Stomach (tissue), 4 donors: ENCODE measurements around the gene PWWP2B.

Source experiments
- EP300 ChIP-seq: sonication (generic); formaldehyde crosslinking; IDR thresholded peaks from one replicate; pipeline ENCODE4 v1.6.1; 2017; ENCODE audit warnings: antibody characterized with exemption
- TF ChIP-seq, protein P1 (sequence below), 7 experiments: fragments of 450-650 bp in 4 of 7; fragments of 200-600 bp in 3 of 7; sonication (generic) in 3 of 7; IDR thresholded peaks; one replicate each; pipeline ENCODE4 v1.5.1; 2016 to 2019; ENCODE audit warnings: antibody characterized with exemption in 7 of 7, control low read depth in 2 of 7, mild to moderate bottlenecking in 1 of 7

DNA sequence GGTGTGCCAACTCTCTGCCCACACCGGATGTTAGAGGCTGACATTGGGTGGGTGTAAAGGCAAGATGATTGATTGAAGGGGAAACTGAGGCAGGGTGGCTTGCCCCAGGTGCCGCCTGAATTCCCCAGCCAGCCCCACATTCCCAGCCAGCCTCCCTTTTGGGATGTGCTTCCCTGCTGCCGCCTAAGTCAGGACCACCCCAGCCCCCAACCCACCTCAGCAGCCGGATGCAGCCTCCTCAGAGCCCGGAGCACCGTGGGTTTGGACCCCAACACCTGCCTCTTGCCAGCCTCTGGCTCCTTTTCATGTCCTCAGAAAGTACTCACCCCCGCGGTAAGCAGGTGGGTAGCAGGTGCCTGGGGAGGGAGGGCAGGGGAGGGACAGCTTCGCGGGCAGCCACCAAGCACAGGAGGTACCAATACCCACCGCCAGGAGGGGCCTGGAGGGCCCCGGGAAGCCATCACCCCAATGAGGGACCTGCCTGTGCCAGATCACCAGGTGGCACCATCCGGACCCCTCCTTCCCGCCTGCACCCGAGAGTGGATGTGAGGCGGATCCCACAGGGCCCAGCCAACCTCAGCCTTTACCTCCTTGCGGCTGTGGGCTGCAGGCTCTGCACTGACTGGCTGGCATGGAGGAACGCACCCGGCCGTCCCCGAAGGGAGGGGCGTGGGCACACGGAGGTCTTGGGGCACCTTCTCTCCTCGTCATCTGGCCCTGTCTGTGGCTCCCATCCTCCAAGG is 60.5 kb downstream of the PWWP2B start:
- TF ChIP-seq, protein P1, sequence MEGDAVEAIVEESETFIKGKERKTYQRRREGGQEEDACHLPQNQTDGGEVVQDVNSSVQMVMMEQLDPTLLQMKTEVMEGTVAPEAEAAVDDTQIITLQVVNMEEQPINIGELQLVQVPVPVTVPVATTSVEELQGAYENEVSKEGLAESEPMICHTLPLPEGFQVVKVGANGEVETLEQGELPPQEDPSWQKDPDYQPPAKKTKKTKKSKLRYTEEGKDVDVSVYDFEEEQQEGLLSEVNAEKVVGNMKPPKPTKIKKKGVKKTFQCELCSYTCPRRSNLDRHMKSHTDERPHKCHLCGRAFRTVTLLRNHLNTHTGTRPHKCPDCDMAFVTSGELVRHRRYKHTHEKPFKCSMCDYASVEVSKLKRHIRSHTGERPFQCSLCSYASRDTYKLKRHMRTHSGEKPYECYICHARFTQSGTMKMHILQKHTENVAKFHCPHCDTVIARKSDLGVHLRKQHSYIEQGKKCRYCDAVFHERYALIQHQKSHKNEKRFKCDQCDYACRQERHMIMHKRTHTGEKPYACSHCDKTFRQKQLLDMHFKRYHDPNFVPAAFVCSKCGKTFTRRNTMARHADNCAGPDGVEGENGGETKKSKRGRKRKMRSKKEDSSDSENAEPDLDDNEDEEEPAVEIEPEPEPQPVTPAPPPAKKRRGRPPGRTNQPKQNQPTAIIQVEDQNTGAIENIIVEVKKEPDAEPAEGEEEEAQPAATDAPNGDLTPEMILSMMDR (IDR thresholded peaks at IDR 0.05), result no peak
- no peak for TF ChIP-seq EP300
